ENCODE data around the gene PIK3IP1.
"Not testable (repeated sequence)": the region's sequence is repeated elsewhere in the genome, so short reads cannot be mapped to it uniquely, and the experiment has no call there.

The PIK3IP1 gene

GRCh38 chr22:31250740-31251600 lies 41.3 kb downstream of the PIK3IP1 start:
- Histone ChIP-seq H3K9me3 (ENCODE audit: low read depth, low read length) (no peaks in the 10 kb centered on the region), H3K9ac (ENCODE audit: insufficient read length) (no peak overlapping the region), H3K4me3 (no peak overlapping the region), H3K36me3 (ENCODE audit: insufficient read depth, low read length) (no peaks in the 10 kb centered on the region), H3K27ac (no peak overlapping the region)
- TF ChIP-seq POLR2AphosphoS5 (IDR thresholded peaks at IDR 0.05; ENCODE audit: borderline replicate concordance, low read depth, low read length) (no peak), FOXP2 (optimal IDR thresholded peaks at IDR 0.05; ENCODE audit: control extremely low read depth, extremely low read length, insufficient read depth) (no peak), EZH2 (IDR thresholded peaks at IDR 0.05) (no peak)
- DNase-seq (ENCODE audit: low read depth, low spot score), result no peak

- Histone ChIP-seq H3K36me3 (ENCODE audit: insufficient read depth, low read length) (no peaks in the 10 kb centered on the region), H3K9ac (ENCODE audit: insufficient read length) (no peak overlapping the region), H3K4me3 (no peak overlapping the region; the same call in 1 of the 2 replicates), H3K9me3 (ENCODE audit: low read depth, low read length) (no peaks in the 10 kb centered on the region), H3K27ac (no peak overlapping the region)
- TF ChIP-seq POLR2AphosphoS5 (IDR thresholded peaks at IDR 0.05; ENCODE audit: borderline replicate concordance, low read depth, low read length) (no peak), EZH2 (IDR thresholded peaks at IDR 0.05) (no peak)
- DNase-seq (ENCODE audit: low read depth, low spot score), result no peak
Measured at GRCh38 chr22:31248965-31249958, 43.0 kb downstream of the PIK3IP1 start.

GRCh38 chr22:31248138-31248745 lies 44.0 kb downstream of the PIK3IP1 start:
- TF ChIP-seq POLR2AphosphoS5 (IDR thresholded peaks at IDR 0.05; ENCODE audit: borderline replicate concordance, low read depth, low read length) (no peak), FOXP2 (optimal IDR thresholded peaks at IDR 0.05; ENCODE audit: control extremely low read depth, extremely low read length, insufficient read depth) (peak; percentile 51)
- no peak overlapping the region for H3K27ac ChIP-seq
- H3K9me3 ChIP-seq (ENCODE audit: low read depth, low read length), result no peaks in the 10 kb centered on the region
- H3K9ac ChIP-seq (ENCODE audit: insufficient read length), result peak overlapping the region; percentile 4
- peak; percentile 14 for DNase-seq (ENCODE audit: low read depth, low spot score)
- peak overlapping the region; percentile 71 for H3K4me3 ChIP-seq
- no peaks in the 10 kb centered on the region for H3K36me3 ChIP-seq (ENCODE audit: insufficient read depth, low read length)

- Histone ChIP-seq H3K27ac (no peak overlapping the region), H3K36me3 (ENCODE audit: insufficient read depth, low read length) (no peaks in the 10 kb centered on the region), H3K4me3 (peak overlapping the region; percentile 71), H3K9me3 (ENCODE audit: low read depth, low read length) (no peaks in the 10 kb centered on the region), H3K9ac (ENCODE audit: insufficient read length) (no peak overlapping the region)
- DNase-seq (ENCODE audit: low read depth, low spot score), result no peak
- TF ChIP-seq POLR2AphosphoS5 (IDR thresholded peaks at IDR 0.05; ENCODE audit: borderline replicate concordance, low read depth, low read length), result no peak
- TF ChIP-seq EZH2 (IDR thresholded peaks at IDR 0.05), result no peak
- TF ChIP-seq FOXP2 (optimal IDR thresholded peaks at IDR 0.05; ENCODE audit: control extremely low read depth, extremely low read length, insufficient read depth), result no peak
Measured at GRCh38 chr22:31247726-31248125, 44.6 kb downstream of the PIK3IP1 start.

GRCh38 chr22:31246687-31247086 lies 45.6 kb downstream of the PIK3IP1 start:
- H3K4me3 ChIP-seq, result no peak overlapping the region
- no peak for DNase-seq (ENCODE audit: low read depth, low spot score)
- no peaks in the 10 kb centered on the region for H3K9me3 ChIP-seq (ENCODE audit: low read depth, low read length)
- no peaks in the 10 kb centered on the region for H3K36me3 ChIP-seq (ENCODE audit: insufficient read depth, low read length)
- no peak overlapping the region for H3K9ac ChIP-seq (ENCODE audit: insufficient read length)
- H3K27ac ChIP-seq, result no peak overlapping the region
- TF ChIP-seq FOXP2 (optimal IDR thresholded peaks at IDR 0.05; ENCODE audit: control extremely low read depth, extremely low read length, insufficient read depth) (no peak), POLR2AphosphoS5 (IDR thresholded peaks at IDR 0.05; ENCODE audit: borderline replicate concordance, low read depth, low read length) (no peak), EZH2 (IDR thresholded peaks at IDR 0.05) (no peak)

GRCh38 chr22:31245998-31246397 lies 46.3 kb downstream of the PIK3IP1 start:
- not testable (repeated sequence) for H3K9me3 ChIP-seq (ENCODE audit: low read depth, low read length); H3K36me3 ChIP-seq (ENCODE audit: insufficient read depth, low read length); H3K27ac ChIP-seq; H3K9ac ChIP-seq (ENCODE audit: insufficient read length); DNase-seq (ENCODE audit: low read depth, low spot score); H3K4me3 ChIP-seq

- Histone ChIP-seq H3K4me3 (no peak overlapping the region), H3K9ac (ENCODE audit: insufficient read length) (no peak overlapping the region), H3K9me3 (ENCODE audit: low read depth, low read length) (no peaks in the 10 kb centered on the region), H3K27ac (no peak overlapping the region), H3K36me3 (ENCODE audit: insufficient read depth, low read length) (no peaks in the 10 kb centered on the region)
- TF ChIP-seq POLR2AphosphoS5 (IDR thresholded peaks at IDR 0.05; ENCODE audit: borderline replicate concordance, low read depth, low read length), result no peak
- TF ChIP-seq FOXP2 (optimal IDR thresholded peaks at IDR 0.05; ENCODE audit: control extremely low read depth, extremely low read length, insufficient read depth), result no peak
- no peak for TF ChIP-seq EZH2 (IDR thresholded peaks at IDR 0.05)
- DNase-seq (ENCODE audit: low read depth, low spot score), result no peak
Measured at GRCh38 chr22:31244943-31245451, 47.3 kb downstream of the PIK3IP1 start.
